ENCODE results near the gene ADARB2.

DNA sequence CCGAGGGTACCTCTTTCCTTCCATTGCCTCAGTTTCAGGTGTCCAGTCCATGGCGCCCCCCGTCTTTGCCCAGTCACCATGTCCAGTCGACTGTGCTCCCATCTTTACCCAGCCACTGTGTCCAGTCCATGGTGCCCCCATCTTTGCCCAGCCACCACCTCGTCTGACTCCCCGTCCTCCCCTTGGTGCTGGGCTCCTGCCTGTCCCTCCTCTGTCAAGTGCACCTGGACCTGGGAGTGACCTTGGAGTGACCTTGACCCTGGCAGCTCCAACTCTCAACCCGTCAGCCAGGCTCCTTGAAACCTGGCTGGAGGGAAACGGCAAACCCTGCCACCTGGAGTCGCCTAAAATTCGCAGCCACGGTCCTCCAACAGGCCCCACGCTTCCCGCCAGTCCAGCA, 180.2 kb downstream of the ADARB2 start:
- TF ChIP-seq SREBF1 (IDR thresholded peaks at IDR 0.05; ENCODE audit: low read length) (no peak), NFXL1 (IDR thresholded peaks at IDR 0.05; ENCODE audit: borderline replicate concordance) (no peak), KDM1A (IDR thresholded peaks at IDR 0.05; ENCODE audit: borderline replicate concordance) (no peak), CHD1 (IDR thresholded peaks at IDR 0.05; ENCODE audit: low read depth, low read length) (no peak), ZZZ3 (IDR thresholded peaks at IDR 0.05; ENCODE audit: control insufficient read depth, insufficient read length, low read depth) (no peak), ASH2L (IDR thresholded peaks at IDR 0.05; ENCODE audit: borderline replicate concordance, low read depth) (no peak), BACH1 (IDR thresholded peaks at IDR 0.05; ENCODE audit: borderline replicate concordance) (no peak), EZH2 (IDR thresholded peaks at IDR 0.05; ENCODE audit: borderline replicate concordance, control insufficient read depth, low read depth, low read length) (no peak), SMC3 (IDR thresholded peaks at IDR 0.05; ENCODE audit: borderline replicate concordance, low read length) (no peak)
- TF ChIP-seq, protein P1, sequence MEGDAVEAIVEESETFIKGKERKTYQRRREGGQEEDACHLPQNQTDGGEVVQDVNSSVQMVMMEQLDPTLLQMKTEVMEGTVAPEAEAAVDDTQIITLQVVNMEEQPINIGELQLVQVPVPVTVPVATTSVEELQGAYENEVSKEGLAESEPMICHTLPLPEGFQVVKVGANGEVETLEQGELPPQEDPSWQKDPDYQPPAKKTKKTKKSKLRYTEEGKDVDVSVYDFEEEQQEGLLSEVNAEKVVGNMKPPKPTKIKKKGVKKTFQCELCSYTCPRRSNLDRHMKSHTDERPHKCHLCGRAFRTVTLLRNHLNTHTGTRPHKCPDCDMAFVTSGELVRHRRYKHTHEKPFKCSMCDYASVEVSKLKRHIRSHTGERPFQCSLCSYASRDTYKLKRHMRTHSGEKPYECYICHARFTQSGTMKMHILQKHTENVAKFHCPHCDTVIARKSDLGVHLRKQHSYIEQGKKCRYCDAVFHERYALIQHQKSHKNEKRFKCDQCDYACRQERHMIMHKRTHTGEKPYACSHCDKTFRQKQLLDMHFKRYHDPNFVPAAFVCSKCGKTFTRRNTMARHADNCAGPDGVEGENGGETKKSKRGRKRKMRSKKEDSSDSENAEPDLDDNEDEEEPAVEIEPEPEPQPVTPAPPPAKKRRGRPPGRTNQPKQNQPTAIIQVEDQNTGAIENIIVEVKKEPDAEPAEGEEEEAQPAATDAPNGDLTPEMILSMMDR (IDR thresholded peaks at IDR 0.05 in 2 of 3, conservative IDR thresholded peaks at IDR 0.05 in 1 of 3; ENCODE audit: control insufficient read depth in 2 of 3, extremely low read depth in 1 of 3, insufficient read depth in 1 of 3, low read depth in 3 of 3, low read length in 3 of 3) = no peak
- TF ChIP-seq, protein P2, sequence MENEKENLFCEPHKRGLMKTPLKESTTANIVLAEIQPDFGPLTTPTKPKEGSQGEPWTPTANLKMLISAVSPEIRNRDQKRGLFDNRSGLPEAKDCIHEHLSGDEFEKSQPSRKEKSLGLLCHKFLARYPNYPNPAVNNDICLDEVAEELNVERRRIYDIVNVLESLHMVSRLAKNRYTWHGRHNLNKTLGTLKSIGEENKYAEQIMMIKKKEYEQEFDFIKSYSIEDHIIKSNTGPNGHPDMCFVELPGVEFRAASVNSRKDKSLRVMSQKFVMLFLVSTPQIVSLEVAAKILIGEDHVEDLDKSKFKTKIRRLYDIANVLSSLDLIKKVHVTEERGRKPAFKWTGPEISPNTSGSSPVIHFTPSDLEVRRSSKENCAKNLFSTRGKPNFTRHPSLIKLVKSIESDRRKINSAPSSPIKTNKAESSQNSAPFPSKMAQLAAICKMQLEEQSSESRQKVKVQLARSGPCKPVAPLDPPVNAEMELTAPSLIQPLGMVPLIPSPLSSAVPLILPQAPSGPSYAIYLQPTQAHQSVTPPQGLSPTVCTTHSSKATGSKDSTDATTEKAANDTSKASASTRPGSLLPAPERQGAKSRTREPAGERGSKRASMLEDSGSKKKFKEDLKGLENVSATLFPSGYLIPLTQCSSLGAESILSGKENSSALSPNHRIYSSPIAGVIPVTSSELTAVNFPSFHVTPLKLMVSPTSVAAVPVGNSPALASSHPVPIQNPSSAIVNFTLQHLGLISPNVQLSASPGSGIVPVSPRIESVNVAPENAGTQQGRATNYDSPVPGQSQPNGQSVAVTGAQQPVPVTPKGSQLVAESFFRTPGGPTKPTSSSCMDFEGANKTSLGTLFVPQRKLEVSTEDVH (IDR thresholded peaks at IDR 0.05; ENCODE audit: low read depth, partially characterized antibody) = no peak

Measured in GM12878 (cell line).